Right lobe of liver (tissue), 6 donors: ENCODE data around the gene PALMD. TPM values are rescaled to one million over a fixed set of nuclear protein-coding genes. Genes with fewer than 3 reads are reported as not detected.

Source experiments
- ATAC-seq, 4 donors: fragments of 200-7000 bp; cut with Tn5 transposase; one replicate each; pipeline ENCODE4 v1.9.1; 2020; ENCODE audit warnings: mild to moderate bottlenecking in 4 of 4, moderate library complexity in 4 of 4
- DNase-seq, 3 donors: peaks; one replicate each; pipeline ENCODE4 v3.0.0-alpha.2; 2020
- H3K27ac ChIP-seq, 3 donors: fragments of 200-600 bp; one replicate each; pipeline ENCODE4 v1.8.0; 2022
- H3K27me3 ChIP-seq, 2 donors: fragments of 200-600 bp; one replicate each; pipeline ENCODE4 v1.8.0; 2022
- H3K36me3 ChIP-seq, 4 donors: fragments of 200-600 bp; sonication (generic) in 1 of 4; one replicate each; pipeline versions ENCODE4 v1.5.1 to v1.8.0; 2017 to 2022; ENCODE audit warnings: control low read depth in 1 of 4
- H3K4me1 ChIP-seq, 4 donors: fragments of 200-600 bp; sonication (generic) in 1 of 4; one replicate each; pipeline versions ENCODE4 v1.5.1 to v1.8.0; 2017 to 2022; ENCODE audit warnings: control low read depth in 1 of 4
- H3K4me3 ChIP-seq, 3 donors: fragments of 200-600 bp; one replicate each; pipeline ENCODE4 v1.8.0; 2022
- H3K9me3 ChIP-seq, 4 donors: fragments of 200-600 bp; sonication (generic) in 1 of 4; one replicate each; pipeline versions ENCODE4 v1.5.1 to v1.8.0; 2017 to 2022; ENCODE audit warnings: control low read depth in 1 of 4
- POLR2A ChIP-seq: fragments of 450-650 bp; IDR thresholded peaks from one replicate; pipeline ENCODE4 v1.6.1; 2017; ENCODE audit warnings: antibody characterized with exemption, mild to moderate bottlenecking
- WGBS: methylation state at CpG from one replicate; pipeline ENCODE4 v1.1.6; 2018; ENCODE audit warnings: low coverage, low lambda C conversion rate; ENCODE audit not compliant: insufficient coverage; ENCODE audit errors: missing lambda C conversion rate; 5-methylcytosine and 5-hydroxymethylcytosine counted together
- intact Hi-C, 2 donors: fragments of 100-400 bp; cut with DNase I; formaldehyde crosslinking; loops; one replicate each; pipeline versions ENCODE4 v1.11.2 to v1.14.1; 2022
- total RNA-seq, 6 experiments: library from RNA; depleted of rRNA in 2 of 6; stranded (reverse); fragments of >200 nt in 2 of 6; fragmentation: NEBNext Ultra II Directional in 3 of 6; extraction: Animal tissue kit (Norgen Biotek cat#: 25700) in 3 of 6; gene quantifications; one replicate each; pipeline versions ENCODE4 v1.1.0 to v1.2.4, GENCODE V29; 2016 to 2023
- TF ChIP-seq, protein P1 (sequence below), 4 donors: fragments of 200-600 bp in 3 of 4; fragments of 450-650 bp in 1 of 4; IDR thresholded peaks; one replicate each; pipeline versions ENCODE4 v1.5.1 to v1.8.0; 2016 to 2022; ENCODE audit warnings: antibody characterized with exemption in 4 of 4, mild to moderate bottlenecking in 2 of 4
- donor health status: DM: no; HTN: yes; CAD: no.
- donor health status: DM: no; HTN: no; CAD: no.
- donor health status: DM: no; HTN: no; CAD: no.
- donor health status: DM: no; HTN: yes; CAD: no.
- donor health status: DM: no; HTN: yes; CAD: no.

PALMD gene
- total RNA-seq, 6 experiments from 2014 or later, result 15.0 to 21.1 (median 18.2) TPM

GRCh38 chr1:99740141-99740540 lies 94.2 kb downstream of the PALMD start:
- WGBS, result 9% methylated on average over 1 of the region's 1 CpG
- no peak overlapping the region for H3K4me3 ChIP-seq
- no peaks in the 10 kb centered on the region for H3K9me3 ChIP-seq
- H3K36me3 ChIP-seq, result peaks cover 0 to 19% (median 9%) of the 10 kb centered on the region in 4 donors
- intact Hi-C loops, result no loop called here
- TF ChIP-seq, protein P1, sequence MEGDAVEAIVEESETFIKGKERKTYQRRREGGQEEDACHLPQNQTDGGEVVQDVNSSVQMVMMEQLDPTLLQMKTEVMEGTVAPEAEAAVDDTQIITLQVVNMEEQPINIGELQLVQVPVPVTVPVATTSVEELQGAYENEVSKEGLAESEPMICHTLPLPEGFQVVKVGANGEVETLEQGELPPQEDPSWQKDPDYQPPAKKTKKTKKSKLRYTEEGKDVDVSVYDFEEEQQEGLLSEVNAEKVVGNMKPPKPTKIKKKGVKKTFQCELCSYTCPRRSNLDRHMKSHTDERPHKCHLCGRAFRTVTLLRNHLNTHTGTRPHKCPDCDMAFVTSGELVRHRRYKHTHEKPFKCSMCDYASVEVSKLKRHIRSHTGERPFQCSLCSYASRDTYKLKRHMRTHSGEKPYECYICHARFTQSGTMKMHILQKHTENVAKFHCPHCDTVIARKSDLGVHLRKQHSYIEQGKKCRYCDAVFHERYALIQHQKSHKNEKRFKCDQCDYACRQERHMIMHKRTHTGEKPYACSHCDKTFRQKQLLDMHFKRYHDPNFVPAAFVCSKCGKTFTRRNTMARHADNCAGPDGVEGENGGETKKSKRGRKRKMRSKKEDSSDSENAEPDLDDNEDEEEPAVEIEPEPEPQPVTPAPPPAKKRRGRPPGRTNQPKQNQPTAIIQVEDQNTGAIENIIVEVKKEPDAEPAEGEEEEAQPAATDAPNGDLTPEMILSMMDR (IDR thresholded peaks at IDR 0.05), result no peak
- TF ChIP-seq POLR2A, result no peak
- peaks cover 0 to 36% (median 10%) of the 10 kb centered on the region in 4 donors for H3K4me1 ChIP-seq
- H3K27ac ChIP-seq, result peak overlapping the region in 2 of 3 donors; percentile 70 to 85
- ATAC-seq (no peak), DNase-seq (no peak)
- H3K27me3 ChIP-seq, result no peaks in the 10 kb centered on the region

Other genes with a start within 250 kb of the PALMD start
- gene FRRS1, start 120.5 kb downstream of the PALMD start, total RNA-seq, result 10 to 100 TPM; 19.6 to 44.0 (median 31.4) TPM
- 10 to 100 TPM; 22.5 to 46.5 (median 33.5) TPM for gene AGL, start 204.2 kb downstream of the PALMD start, total RNA-seq